Measurements from ENCODE around the gene ITM2B.
"Not testable (repeated sequence)": the region's sequence is repeated elsewhere in the genome, so short reads cannot be mapped to it uniquely, and the experiment has no call there.

ITM2B gene

DNA sequence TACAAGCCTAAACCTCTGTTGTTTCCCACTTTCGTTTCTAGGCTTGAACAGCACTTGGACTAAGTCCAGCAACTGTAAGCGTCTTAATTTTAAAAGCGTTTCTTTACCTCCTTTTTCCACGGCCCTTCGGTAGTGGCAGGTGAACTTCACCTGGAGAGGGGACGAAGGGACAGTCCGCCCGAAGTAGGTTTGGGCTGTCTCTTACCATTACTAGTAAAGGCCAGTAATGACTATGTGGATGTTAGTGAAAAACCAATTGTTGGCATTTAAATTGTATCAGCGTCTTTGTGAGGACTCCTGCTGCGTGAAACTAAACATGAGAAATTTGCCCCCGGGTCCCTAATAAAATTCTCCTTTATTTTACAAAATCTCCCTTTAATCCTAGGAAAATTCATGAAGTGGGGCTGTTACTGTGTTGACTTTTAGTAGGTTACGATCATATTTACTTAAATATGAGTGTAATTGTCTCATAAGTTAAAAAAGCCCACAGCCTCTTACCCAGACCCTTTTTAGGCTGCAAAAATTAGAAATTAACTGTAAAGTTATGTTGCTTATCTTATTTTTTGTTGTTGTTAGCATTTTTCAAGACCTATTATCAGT is 983 bp downstream of the ITM2B start:
- no peak overlapping the region for H3K4me3 ChIP-seq (IDR thresholded peaks at IDR 0.05; ENCODE audit: insufficient read depth, low read depth, low read length)
- peaks cover 29% of the 10 kb centered on the region for H3K4me1 ChIP-seq (ENCODE audit: low read depth, poor library complexity, severe bottlenecking)
- H3K27me3 ChIP-seq (ENCODE audit: insufficient read depth, low read depth): no peaks in the 10 kb centered on the region
- TF ChIP-seq, protein P1, sequence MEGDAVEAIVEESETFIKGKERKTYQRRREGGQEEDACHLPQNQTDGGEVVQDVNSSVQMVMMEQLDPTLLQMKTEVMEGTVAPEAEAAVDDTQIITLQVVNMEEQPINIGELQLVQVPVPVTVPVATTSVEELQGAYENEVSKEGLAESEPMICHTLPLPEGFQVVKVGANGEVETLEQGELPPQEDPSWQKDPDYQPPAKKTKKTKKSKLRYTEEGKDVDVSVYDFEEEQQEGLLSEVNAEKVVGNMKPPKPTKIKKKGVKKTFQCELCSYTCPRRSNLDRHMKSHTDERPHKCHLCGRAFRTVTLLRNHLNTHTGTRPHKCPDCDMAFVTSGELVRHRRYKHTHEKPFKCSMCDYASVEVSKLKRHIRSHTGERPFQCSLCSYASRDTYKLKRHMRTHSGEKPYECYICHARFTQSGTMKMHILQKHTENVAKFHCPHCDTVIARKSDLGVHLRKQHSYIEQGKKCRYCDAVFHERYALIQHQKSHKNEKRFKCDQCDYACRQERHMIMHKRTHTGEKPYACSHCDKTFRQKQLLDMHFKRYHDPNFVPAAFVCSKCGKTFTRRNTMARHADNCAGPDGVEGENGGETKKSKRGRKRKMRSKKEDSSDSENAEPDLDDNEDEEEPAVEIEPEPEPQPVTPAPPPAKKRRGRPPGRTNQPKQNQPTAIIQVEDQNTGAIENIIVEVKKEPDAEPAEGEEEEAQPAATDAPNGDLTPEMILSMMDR (conservative IDR thresholded peaks at IDR 0.05; ENCODE audit: low read depth, low read length): no peak
- peak overlapping the region; percentile 61; the same call in 1 of the 2 replicates for H2AFZ ChIP-seq (ENCODE audit: low read depth)
- no peaks in the 10 kb centered on the region for H4K20me1 ChIP-seq (ENCODE audit: insufficient read depth)
- H3K9ac ChIP-seq: peak overlapping the region; percentile 85
- peak overlapping the region; percentile 82 for H3K4me2 ChIP-seq
- no peaks in the 10 kb centered on the region for H3K36me3 ChIP-seq (ENCODE audit: insufficient read depth)
- peak overlapping the region; percentile 74 for H3K27ac ChIP-seq
- peaks cover 7% of the 10 kb centered on the region; the same call in 1 of the 2 replicates for H3K79me2 ChIP-seq (ENCODE audit: insufficient read depth, low read depth)

DNA sequence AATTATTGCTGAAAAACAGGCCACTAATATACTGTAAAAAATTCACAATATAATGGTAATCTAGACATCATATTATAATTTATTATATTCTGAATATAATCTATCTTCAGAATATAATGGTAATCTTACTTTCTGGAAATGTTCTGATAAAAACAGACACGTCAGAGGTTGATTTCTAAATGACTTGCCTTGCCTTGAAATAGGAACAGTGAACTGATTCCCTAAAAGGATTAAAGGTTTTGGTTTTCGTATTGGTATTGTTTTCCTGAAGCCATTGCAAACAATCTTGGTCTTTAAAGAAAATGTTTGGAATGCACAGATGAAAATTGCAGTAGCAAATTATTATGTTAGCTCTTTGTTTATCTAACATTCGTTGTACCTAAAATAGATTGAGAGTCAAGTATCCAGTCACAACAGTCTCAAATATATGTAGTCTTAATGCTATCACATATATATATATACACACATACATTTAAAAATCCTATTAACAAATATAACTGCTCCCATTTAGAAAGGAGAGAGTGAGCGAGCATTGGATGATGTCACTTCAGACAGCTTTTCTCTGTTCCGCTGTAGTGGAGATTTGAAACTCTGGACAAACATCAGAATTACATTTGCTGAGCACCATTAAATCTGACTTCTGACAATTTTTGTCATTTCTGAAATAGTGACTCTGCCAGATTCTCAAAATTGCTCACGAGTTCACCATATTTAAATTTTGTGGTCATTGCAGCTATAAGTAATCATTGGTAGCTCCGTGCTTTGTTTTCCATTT is 1.7 kb downstream of the ITM2B start:
- Histone ChIP-seq H3K36me3 (ENCODE audit: insufficient read depth) (no peaks in the 10 kb centered on the region), H3K79me2 (ENCODE audit: insufficient read depth, low read depth) (peaks cover 7% of the 10 kb centered on the region; the same call in 1 of the 2 replicates), H3K4me3 (IDR thresholded peaks at IDR 0.05; ENCODE audit: insufficient read depth, low read depth, low read length) (no peak overlapping the region), H3K27me3 (ENCODE audit: insufficient read depth, low read depth) (no peaks in the 10 kb centered on the region), H4K20me1 (ENCODE audit: insufficient read depth) (no peaks in the 10 kb centered on the region), H2AFZ (ENCODE audit: low read depth) (no peak overlapping the region), H3K9ac (peak overlapping the region; percentile 85; the same call in 1 of the 2 replicates), H3K27ac (no peak overlapping the region), H3K4me1 (ENCODE audit: low read depth, poor library complexity, severe bottlenecking) (peaks cover 29% of the 10 kb centered on the region), H3K4me2 (peak overlapping the region; percentile 82)
- TF ChIP-seq, protein P1 (conservative IDR thresholded peaks at IDR 0.05; ENCODE audit: low read depth, low read length): no peak

DNA sequence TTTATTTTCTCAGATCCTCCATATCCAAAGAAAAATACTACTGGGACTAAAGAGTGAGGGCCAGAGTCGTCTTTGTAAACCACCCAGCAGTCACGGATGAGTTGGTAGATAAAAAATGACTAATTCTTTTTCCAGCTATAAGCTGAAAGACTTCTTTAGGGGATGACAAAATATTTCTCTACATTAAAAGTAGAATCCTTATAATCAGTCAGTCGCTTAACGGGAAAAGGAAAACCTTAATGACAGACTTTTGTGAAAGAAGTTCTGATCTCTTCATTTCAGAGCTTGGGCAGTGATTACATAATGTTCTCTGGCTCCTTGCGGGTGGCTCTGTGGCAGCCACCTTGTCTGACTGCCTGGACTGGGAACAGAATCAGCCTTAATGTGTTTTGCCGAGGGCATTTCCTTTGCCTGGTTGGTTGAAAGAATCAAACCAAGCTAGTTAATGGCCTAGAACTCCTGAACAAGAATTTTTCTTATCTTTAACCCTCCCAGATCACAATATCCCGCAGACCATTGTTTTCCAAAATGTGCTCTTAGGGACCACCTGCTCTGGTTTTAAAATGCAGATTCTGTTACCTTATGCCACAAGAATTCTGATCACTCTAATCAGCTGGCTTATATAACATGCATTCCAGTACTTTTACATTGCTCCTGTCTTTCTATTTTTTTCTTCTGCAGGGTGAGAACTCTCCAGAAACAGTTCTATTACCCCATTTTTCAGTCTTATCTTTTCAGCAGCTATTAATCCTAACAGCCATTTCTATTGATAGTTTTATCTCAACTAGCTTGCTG is 2.5 kb downstream of the ITM2B start:
- peaks cover 29% of the 10 kb centered on the region for H3K4me1 ChIP-seq (ENCODE audit: low read depth, poor library complexity, severe bottlenecking)
- no peak overlapping the region for H2AFZ ChIP-seq (ENCODE audit: low read depth)
- H3K79me2 ChIP-seq (ENCODE audit: insufficient read depth, low read depth): peaks cover 7% of the 10 kb centered on the region; the same call in 1 of the 2 replicates
- no peak overlapping the region for H3K9ac ChIP-seq
- H4K20me1 ChIP-seq (ENCODE audit: insufficient read depth): no peaks in the 10 kb centered on the region
- no peak overlapping the region for H3K27ac ChIP-seq
- H3K4me3 ChIP-seq (IDR thresholded peaks at IDR 0.05; ENCODE audit: insufficient read depth, low read depth, low read length): no peak overlapping the region
- no peak overlapping the region for H3K4me2 ChIP-seq
- TF ChIP-seq, protein P1 (conservative IDR thresholded peaks at IDR 0.05; ENCODE audit: low read depth, low read length): no peak
- H3K36me3 ChIP-seq (ENCODE audit: insufficient read depth): no peaks in the 10 kb centered on the region
- H3K27me3 ChIP-seq (ENCODE audit: insufficient read depth, low read depth): no peaks in the 10 kb centered on the region

DNA sequence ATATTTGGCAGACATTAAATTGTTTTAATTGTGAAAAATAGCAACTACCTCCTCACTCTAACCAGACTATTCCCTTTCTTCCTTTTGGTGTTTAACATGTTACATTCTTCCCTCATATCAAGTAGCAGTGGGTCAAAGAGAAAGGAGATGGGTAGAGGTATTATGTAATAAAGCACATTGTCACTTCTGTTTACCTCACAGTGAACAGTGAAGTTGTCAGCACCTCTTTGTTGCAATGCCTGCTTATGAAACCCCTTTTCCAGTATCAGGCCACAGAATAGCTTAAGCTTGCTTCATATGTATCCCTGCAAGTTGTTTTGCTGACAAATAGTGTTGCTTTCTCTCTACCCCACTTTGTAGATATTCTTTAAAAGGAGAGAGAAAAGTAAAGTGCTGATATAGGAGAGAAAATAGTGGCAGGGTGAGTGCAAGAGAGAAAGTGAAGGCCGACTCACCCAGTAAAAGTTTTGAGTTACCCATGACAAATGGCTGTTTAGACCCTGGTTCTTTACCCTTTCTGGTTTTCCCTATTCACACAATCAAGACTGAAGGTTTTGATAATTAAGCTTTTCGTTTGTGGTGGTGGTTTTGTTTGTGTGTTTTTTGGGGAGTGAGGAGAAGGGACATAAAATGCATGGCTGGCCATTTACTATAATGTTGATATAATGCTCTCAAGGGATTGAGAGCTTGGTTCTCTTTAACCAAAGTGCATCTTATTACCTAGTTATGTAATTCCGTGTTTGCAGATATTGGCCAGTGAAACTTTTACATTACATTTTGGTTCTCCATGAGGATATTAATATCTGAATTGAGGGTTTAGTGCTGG is 3.7 kb downstream of the ITM2B start:
- Histone ChIP-seq H4K20me1 (ENCODE audit: insufficient read depth) (no peaks in the 10 kb centered on the region), H2AFZ (ENCODE audit: low read depth) (no peak overlapping the region), H3K4me2 (peak overlapping the region; percentile 21; the same call in 1 of the 2 replicates), H3K79me2 (ENCODE audit: insufficient read depth, low read depth) (peaks cover 7% of the 10 kb centered on the region; the same call in 1 of the 2 replicates), H3K36me3 (ENCODE audit: insufficient read depth) (no peaks in the 10 kb centered on the region), H3K4me1 (ENCODE audit: low read depth, poor library complexity, severe bottlenecking) (peaks cover 29% of the 10 kb centered on the region), H3K27me3 (ENCODE audit: insufficient read depth, low read depth) (no peaks in the 10 kb centered on the region), H3K27ac (no peak overlapping the region), H3K4me3 (IDR thresholded peaks at IDR 0.05; ENCODE audit: insufficient read depth, low read depth, low read length) (no peak overlapping the region), H3K9ac (no peak overlapping the region)
- TF ChIP-seq, protein P1 (conservative IDR thresholded peaks at IDR 0.05; ENCODE audit: low read depth, low read length): no peak

DNA sequence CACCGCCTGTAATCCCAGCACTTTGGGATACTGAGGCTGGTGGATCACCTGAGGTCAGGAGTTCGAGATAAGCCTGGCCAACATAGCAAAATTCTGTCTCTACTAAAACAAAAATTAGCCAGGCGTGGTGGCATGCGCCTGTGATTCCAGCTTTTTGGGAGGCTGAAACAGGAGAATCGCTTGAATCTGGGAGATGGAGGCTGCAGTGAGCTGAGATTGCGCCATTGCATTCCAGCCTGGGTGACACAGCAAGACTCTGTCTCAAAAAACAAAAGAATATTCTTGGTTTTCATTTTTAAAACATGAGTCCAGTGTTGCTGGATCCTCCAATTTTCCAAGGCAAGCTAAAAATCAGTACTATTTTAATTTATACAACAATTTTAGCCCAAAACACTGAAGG is 6.4 kb downstream of the ITM2B start:
- H4K20me1 ChIP-seq (ENCODE audit: insufficient read depth); H3K36me3 ChIP-seq (ENCODE audit: insufficient read depth); H3K27me3 ChIP-seq (ENCODE audit: insufficient read depth, low read depth); H3K27ac ChIP-seq; H3K79me2 ChIP-seq (ENCODE audit: insufficient read depth, low read depth); H2AFZ ChIP-seq (ENCODE audit: low read depth); H3K9ac ChIP-seq; H3K4me2 ChIP-seq; H3K4me3 ChIP-seq (IDR thresholded peaks at IDR 0.05; ENCODE audit: insufficient read depth, low read depth, low read length): not testable (repeated sequence)
- peaks cover 25% of the 10 kb centered on the region for H3K4me1 ChIP-seq (ENCODE audit: low read depth, poor library complexity, severe bottlenecking)
